Limb (tissue), 2 donors: ENCODE measurements around the gene TBR1.

ENCODE experiments used
- DNase-seq, 2 donors: peaks; one replicate each; pipeline ENCODE4 v3.0.0-alpha.2; 2016; ENCODE audit errors: extremely low spot score in 2 of 2

The TBR1 gene

DNA sequence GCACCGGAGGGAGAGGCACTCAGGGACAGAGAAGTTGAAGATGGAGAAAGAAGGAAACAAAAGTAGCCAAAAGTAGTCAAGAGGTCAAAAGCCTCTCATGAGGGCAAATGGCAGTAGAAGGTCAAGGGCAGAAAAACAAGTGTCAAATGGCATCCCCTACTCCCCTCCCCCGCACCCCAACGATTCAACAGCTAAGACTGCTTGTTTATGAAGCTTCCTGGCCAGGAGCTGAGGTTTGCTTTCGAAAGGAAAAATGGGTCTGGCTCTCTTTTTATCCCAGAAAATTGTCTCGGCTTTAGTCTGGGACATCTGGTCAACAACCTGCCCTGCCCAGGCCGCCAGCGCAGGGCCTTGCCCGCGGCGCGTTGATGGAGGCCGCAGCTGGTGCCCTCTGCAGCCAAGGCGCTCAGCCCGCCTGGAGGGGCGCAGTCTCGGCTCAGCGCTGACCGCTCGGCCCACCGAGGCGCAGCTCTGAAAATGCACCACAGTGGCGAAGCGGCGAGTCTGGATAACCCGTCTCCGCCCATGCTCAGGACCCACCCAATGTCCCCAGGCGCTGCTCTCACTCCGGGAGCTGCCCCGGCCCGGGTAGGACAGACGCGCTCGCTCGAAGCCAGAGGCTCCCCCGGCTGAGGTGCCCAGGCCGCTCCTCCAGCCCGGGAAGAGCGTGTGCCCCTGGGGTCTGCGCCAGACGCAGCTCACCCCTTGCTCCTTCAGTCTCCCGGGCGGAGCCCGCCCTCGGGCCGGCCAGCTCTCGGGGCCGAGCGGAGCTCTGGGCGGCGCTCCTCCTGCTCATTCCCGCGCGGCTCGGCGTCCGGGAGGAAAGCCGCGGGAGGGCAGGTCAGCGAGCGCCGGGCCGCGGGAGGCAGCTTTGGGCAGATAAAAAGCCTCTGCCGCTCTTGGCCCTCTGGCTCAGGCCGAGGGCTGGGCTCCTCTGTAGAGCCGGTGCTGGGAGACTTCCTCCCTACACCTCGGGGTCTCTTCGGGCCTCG lies 1.8 kb upstream of the TBR1 start:
- DNase-seq, result peak in 1 of 2 donors; percentile 63

- DNase-seq, result peak in 1 of 2 donors; percentile 51
These were observed 787 bp upstream of the TBR1 start for GRCh38 chr2:161415034-161415986.

DNA sequence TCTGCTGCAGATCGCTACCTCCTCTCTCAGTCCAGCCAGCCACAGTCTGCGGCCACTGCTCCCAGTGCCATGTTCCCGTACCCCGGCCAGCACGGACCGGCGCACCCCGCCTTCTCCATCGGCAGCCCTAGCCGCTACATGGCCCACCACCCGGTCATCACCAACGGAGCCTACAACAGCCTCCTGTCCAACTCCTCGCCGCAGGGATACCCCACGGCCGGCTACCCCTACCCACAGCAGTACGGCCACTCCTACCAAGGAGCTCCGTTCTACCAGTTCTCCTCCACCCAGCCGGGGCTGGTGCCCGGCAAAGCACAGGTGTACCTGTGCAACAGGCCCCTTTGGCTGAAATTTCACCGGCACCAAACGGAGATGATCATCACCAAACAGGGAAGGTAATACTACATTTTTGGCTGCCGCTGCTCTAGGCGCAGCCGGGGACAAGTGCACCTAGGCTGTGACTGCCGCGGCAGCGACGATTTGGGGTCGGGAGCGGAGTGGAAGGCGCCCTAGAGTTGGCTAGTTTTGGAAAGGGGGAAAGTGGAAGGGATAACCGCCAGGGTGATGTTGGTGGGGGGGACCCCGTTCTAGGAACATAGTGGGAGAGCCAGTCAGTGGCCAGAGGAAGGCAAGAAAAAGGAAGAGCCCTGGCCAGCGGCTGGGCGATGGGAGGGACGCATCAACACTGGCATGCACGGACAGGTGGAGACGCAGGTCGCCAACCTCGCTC lies 776 bp downstream of the TBR1 start:
- DNase-seq, result peak in 1 of 2 donors; percentile 51

- DNase-seq, result no peak
These were observed 1.6 kb downstream of the TBR1 start for GRCh38 chr2:161417438-161418274.

DNA sequence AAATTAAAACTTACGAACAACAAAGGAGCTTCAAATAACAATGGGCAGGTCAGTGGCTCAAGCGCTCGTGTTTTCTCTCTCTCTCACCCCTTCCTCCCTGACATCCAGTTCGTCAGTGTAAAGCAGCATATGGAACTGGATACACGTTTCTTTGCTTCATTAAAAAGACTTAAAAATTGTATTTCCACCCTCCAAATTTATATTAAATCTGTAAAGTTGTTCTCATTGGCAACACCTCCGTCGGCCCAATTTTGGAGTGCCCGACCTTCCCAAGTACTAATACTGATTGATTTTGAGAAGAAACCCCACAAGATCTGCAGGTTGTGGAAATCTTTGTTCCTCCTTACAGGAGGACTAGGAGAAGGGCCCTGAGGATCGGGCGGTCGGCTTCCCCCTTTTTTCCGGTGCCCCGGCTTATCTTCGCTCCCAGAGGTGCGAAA lies 2.2 kb downstream of the TBR1 start:
- peak in 1 of 2 donors; percentile 40 for DNase-seq

- peak in 1 of 2 donors; percentile 71 for DNase-seq
These were observed 2.9 kb downstream of the TBR1 start for GRCh38 chr2:161418715-161419637.

DNA sequence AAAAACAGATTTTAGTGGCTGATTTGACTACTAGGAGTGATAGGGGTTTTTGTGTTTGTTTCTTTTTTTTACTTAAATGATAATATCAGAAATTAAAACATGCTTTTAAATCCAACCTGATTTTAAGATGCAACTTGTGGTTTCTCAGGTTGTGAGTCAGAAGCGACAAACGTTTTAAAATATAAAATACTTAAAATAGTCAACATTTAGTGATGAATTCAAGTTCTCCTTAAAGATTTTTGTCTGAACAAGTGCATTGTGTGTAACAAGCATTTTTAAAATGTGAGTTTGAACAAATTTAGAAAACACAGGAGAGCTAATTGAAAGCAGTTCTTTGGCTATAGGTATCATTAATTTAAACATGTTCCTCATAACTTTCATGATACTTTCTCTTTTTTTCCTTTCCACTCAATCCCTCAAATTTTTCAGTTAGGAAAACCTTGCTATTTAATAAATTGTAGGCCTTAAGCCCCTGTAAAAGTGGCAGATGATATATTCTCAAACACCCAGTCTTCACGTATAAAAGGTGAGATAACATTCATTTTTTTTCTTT lies 3.6 kb downstream of the TBR1 start:
- no peak for DNase-seq

GRCh38 chr2:161420406-161421074 lies 4.4 kb downstream of the TBR1 start:
- DNase-seq, result peak in 1 of 2 donors; percentile 42

DNA sequence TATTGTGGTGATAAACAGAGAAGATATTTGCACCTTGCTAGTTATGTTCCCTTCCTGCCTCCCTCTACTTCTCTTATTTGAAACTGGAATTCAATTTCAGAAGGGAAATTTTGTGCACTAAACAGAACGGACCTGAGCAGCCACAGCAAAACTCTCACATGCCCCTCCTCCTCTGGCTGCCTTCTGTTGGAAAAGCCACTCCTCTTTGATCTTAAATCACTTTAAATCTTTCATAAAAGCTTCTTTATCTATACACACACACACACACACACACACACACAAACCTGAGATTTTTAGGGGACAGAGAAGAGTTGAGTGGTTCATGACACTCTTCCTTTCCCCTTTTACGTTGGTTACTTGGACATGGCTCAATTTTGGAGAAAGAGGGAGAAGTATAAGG lies 5.6 kb downstream of the TBR1 start:
- no peak for DNase-seq

GRCh38 chr2:161422816-161423403 lies 6.8 kb downstream of the TBR1 start:
- no peak for DNase-seq

DNA sequence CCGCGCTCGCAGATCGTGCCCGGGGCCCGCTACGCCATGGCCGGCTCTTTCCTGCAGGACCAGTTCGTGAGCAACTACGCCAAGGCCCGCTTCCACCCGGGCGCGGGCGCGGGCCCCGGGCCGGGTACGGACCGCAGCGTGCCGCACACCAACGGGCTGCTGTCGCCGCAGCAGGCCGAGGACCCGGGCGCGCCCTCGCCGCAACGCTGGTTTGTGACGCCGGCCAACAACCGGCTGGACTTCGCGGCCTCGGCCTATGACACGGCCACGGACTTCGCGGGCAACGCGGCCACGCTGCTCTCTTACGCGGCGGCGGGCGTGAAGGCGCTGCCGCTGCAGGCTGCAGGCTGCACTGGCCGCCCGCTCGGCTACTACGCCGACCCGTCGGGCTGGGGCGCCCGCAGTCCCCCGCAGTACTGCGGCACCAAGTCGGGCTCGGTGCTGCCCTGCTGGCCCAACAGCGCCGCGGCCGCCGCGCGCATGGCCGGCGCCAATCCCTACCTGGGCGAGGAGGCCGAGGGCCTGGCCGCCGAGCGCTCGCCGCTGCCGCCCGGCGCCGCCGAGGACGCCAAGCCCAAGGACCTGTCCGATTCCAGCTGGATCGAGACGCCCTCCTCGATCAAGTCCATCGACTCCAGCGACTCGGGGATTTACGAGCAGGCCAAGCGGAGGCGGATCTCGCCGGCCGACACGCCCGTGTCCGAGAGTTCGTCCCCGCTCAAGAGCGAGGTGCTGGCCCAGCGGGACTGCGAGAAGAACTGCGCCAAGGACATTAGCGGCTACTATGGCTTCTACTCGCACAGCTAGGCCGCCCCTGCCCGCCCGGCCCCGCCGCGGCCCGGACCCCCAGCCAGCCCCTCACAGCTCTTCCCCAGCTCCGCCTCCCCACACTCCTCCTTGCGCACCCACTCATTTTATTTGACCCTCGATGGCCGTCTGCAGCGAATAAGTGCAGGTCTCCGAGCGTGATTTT lies 7.6 kb downstream of the TBR1 start:
- DNase-seq, result peak in 1 of 2 donors; percentile 67

DNA sequence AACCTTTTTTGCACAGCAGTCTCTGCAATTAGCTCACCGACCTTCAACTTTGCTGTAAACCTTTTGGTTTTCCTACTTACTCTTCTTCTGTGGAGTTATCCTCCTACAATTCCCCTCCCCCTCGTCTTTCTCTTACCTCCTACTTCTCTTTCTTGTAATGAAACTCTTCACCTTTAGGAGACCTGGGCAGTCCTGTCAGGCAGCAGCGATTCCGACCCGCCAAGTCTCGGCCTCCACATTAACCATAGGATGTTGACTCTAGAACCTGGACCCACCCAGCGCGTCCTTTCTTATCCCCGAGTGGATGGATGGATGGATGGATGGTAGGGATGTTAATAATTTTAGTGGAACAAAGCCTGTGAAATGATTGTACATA lies 8.3 kb downstream of the TBR1 start:
- peak in 1 of 2 donors; percentile 41 for DNase-seq

DNA sequence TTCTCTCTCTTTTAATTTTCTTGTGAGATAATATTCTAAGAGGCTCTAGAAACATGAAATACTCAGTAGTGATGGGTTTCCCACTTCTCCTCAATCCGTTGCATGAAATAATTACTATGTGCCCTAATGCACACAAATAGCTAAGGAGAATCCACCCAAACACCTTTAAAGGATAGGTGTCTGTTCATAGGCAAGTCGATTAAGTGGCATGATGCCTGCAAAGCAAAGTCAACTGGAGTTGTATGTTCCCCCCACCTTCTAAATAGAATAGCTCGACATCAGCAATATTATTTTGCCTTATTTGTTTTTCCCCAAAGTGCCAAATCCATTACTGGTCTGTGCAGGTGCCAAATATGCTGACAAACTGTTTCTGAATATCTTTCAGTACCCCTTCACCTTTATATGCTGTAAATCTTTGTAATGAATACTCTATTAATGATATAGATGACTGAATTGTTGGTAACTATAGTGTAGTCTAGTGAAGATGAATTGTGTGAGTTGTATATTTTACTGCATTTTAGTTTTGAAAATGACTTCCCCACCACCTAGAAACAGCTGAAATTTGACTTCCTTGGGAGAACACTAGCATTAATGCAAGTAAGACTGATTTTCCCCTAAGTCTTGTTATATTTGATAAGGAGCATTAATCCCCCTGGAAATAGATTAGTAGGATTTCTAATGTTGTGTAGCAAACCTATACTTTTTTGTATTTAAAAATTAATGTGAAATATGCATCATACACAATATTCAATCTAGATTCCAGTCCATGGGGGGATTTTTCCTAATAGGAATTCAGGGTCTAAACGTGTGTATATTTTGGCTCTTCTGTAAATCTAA lies 9.0 kb downstream of the TBR1 start:
- no peak for DNase-seq

GRCh38 chr2:161425728-161426454 lies 9.8 kb downstream of the TBR1 start:
- no peak for DNase-seq

DNA sequence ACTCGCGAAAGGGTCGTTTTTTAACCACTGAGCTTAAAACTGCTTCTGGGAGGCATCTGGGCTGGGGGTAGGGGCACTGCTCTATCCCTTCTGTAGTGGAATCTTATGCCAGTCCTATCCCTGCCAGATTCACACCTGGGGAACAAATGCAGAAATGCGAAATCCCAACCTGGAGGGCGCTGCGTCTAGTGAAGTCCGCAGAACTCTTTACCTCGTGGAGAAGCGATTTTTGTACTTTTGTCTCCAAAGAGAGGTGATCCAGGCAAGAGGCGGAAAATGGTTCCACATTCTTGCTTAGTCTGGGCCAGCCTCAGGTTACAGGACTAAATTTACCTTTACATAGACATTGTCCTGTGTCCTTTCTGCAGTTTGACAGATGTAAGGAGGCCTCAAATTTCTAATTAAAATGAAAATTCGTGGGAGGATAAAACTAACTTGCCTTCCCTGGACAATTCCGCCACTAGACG lies 10.4 kb downstream of the TBR1 start:
- DNase-seq, result peak in 1 of 2 donors; percentile 48
